ENCODE data around the gene RPS6KA1.

DNA sequence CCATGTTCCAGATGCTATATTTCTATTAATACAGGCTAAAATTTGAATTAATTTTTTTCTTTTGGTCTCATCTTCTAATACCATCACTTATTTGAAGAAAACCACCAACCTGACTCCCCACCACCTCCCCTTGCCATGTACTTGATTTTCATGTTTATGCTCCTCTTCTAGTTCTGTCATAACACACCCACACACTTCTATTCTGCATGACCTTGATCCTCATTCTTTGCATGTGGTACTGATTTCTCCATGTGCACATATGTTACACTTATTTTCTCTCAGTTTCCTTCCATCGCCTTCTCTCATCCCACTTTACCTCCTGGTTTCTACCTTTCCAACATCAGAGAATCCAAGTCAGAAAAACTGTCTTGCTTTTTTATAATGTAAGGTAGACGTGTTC is 87.3 kb downstream of the RPS6KA1 start:
- TF ChIP-seq TAF1 (IDR thresholded peaks at IDR 0.05; ENCODE audit: borderline replicate concordance, insufficient read depth, low read length): no peak
- TF ChIP-seq, protein P1, sequence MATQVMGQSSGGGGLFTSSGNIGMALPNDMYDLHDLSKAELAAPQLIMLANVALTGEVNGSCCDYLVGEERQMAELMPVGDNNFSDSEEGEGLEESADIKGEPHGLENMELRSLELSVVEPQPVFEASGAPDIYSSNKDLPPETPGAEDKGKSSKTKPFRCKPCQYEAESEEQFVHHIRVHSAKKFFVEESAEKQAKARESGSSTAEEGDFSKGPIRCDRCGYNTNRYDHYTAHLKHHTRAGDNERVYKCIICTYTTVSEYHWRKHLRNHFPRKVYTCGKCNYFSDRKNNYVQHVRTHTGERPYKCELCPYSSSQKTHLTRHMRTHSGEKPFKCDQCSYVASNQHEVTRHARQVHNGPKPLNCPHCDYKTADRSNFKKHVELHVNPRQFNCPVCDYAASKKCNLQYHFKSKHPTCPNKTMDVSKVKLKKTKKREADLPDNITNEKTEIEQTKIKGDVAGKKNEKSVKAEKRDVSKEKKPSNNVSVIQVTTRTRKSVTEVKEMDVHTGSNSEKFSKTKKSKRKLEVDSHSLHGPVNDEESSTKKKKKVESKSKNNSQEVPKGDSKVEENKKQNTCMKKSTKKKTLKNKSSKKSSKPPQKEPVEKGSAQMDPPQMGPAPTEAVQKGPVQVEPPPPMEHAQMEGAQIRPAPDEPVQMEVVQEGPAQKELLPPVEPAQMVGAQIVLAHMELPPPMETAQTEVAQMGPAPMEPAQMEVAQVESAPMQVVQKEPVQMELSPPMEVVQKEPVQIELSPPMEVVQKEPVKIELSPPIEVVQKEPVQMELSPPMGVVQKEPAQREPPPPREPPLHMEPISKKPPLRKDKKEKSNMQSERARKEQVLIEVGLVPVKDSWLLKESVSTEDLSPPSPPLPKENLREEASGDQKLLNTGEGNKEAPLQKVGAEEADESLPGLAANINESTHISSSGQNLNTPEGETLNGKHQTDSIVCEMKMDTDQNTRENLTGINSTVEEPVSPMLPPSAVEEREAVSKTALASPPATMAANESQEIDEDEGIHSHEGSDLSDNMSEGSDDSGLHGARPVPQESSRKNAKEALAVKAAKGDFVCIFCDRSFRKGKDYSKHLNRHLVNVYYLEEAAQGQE (IDR thresholded peaks at IDR 0.05; ENCODE audit: insufficient read depth in 1 of 2, low read depth in 2 of 2, low read length in 2 of 2): no peak
- no peak for TF ChIP-seq POLR2AphosphoS5 (IDR thresholded peaks at IDR 0.05; ENCODE audit: low read depth, low read length)
- no peak for TF ChIP-seq SIN3A (IDR thresholded peaks at IDR 0.05; ENCODE audit: borderline replicate concordance, insufficient read depth, low read length)
- TF ChIP-seq FOXP2 (optimal IDR thresholded peaks at IDR 0.05; ENCODE audit: borderline replicate concordance, extremely low read depth, extremely low read length, insufficient read depth): no peak
